Right kidney (tissue), 1 donor: ENCODE measurements around the gene GALNT12.

ENCODE experiments used
- DNase-seq: peaks from one replicate; pipeline ENCODE4 v3.0.0-alpha.2; 2016

GALNT12 gene

DNA sequence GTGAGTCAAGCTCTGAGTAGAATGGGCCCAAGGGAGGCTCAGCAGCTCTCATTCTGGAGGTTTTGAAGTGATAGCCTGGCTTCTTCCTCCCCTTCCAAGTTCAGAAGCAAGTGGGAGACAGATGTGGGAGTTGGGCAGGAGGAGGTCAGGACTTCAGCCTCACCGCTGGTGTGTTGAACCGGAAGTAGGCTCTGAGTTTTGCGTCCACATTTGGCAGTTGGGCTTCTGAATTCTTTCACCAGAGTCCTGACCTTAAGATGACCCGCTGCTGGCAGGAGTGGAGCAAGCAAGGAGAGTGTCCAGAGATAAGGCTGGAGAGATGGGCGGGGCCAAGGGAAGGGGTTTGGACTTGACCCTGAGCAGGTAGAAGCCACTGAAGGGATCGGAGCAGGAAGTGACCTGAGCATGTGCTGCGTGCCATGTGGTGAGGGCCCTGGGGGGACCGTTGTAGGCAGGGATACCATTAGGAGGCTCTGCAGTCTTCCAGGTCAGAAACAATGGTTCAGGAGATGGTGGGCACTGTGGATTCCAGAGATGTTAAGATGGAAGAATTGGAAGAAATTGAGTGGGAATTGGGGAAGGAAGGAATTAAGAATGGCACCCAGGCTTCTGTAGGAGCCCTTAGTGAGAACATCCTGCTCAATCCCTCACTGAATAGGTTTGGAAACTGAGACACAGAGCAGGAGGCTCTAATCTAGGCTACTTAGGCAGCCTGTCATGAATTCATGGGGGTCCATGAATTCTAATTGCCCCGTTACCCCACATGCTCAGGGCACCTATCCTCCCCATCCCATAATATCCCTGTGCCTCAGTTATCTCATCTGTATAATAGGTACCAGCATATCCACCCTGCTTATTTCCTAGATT, 25.9 kb downstream of the GALNT12 start:
- DNase-seq, result no peak

GRCh38 chr9:98834386-98834785, 26.9 kb downstream of the GALNT12 start:
- no peak for DNase-seq

- DNase-seq, result no peak
These were observed 28.7 kb downstream of the GALNT12 start for GRCh38 chr9:98836206-98836605.

DNA sequence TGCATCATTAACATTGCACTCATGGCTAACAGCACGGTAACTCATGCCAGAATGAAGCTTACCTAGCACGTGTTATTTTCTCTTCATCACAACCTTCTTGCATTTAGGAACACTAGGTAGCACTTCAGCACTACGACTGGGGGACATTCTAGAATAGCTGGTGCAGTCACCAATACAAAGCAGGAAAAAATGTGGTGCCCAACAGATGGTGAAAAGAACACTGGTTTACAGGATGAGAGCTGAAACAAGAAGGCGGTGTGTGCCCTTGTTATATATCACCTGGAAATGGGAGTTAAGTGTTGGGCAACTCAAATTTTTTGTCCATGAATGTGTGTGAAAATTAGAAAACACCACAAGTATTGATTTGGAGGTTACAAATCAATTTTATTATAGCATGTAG, 30.0 kb downstream of the GALNT12 start:
- DNase-seq, result no peak

DNA sequence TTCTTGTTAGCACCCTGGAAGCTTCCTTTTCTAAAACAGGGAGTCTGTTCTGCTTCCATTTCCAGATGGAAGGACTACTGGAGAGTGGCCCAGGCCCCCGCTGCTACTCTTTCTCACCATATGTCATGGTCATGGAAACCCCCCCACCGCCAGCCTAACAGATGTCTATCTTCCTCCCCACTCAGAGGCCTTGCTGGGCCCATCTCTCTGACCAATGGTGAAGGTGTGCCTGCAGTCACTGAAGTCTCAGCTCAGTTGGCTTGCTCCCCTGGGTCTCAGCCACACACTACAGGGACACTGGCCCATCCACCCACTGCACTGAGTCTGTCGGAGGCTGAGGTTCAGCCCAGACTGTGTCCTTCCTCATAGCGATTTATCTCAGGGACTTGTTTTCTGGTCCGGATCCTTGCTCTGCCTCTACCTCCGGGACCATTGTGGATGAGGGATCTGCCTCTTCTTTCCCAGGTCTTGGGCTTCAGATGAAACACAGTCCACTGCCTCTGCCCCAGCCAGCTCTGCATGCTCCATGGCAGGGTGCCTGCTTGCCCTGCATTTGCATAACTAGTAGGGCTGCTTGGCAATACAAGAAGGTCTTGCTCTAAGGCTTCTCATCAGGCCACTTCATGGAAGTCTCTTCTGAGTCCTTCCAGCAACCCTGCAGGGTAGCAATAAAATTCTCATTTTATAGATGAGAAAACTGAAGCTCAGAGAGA, 30.8 kb downstream of the GALNT12 start:
- DNase-seq, result no peak

GRCh38 chr9:98838868-98839565, 31.5 kb downstream of the GALNT12 start:
- DNase-seq, result no peak

GRCh38 chr9:98839724-98840123, 32.3 kb downstream of the GALNT12 start:
- DNase-seq, result no peak

GRCh38 chr9:98842510-98842909, 35.0 kb downstream of the GALNT12 start:
- DNase-seq, result no peak

DNA sequence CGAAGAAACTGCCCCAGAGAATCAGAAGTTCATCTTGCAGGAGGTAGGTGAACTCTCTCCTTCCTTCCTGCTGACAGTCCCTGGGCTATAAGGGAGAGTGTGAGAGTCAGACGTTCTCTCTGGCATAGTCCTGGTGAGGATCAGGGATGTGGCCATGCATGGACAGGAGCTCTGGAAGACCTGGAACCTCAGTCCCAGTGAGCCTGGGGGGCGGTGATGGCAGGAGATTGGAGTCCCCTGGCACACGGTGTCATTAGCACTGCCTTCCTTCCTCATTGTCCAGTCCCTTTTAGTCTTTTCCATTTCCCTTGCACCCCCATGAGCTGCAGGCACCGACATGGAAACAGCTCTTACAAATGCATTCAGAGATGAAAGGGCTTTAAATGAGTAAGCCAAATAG, 38.6 kb downstream of the GALNT12 start:
- no peak for DNase-seq

DNA sequence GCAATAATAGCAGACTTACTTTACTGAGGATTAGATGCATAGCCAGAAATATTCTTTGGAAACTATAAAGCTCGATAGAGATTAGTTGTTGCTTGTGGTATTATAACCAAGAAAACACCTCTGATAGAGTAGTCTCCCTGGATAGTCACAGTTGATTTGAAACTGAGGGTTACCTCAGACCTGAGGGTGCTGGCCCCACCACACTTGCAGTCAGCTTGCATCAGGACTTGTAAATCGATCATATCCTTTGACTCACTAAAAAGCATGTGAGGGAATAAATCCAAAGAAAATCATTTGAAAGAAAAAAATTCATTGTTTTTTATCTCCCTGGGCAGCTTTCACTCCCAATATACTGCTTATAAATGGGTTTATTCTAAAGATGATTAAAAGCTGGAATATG, 39.4 kb downstream of the GALNT12 start:
- DNase-seq, result no peak

- peak; percentile 55 for DNase-seq
These were observed 41.1 kb downstream of the GALNT12 start for GRCh38 chr9:98848450-98849149.

DNA sequence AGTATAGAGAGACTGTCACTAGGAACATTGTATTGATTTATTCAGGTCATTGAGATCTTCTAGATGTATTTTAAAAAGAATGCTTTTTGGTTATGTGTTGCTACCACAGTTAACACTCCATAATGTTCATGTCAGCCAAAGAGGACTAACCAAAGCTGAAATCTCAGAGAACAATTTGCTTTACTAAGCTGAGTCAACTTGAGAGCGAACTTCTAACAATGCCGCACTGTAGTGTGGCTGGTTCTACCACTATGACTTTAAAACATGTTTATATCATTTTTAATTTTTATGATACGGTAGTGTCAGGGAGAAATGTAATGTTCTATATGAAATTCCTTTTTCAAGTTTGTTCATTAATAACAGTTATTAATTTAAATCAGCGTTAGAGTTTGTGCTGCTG, 42.1 kb downstream of the GALNT12 start:
- no peak for DNase-seq

DNA sequence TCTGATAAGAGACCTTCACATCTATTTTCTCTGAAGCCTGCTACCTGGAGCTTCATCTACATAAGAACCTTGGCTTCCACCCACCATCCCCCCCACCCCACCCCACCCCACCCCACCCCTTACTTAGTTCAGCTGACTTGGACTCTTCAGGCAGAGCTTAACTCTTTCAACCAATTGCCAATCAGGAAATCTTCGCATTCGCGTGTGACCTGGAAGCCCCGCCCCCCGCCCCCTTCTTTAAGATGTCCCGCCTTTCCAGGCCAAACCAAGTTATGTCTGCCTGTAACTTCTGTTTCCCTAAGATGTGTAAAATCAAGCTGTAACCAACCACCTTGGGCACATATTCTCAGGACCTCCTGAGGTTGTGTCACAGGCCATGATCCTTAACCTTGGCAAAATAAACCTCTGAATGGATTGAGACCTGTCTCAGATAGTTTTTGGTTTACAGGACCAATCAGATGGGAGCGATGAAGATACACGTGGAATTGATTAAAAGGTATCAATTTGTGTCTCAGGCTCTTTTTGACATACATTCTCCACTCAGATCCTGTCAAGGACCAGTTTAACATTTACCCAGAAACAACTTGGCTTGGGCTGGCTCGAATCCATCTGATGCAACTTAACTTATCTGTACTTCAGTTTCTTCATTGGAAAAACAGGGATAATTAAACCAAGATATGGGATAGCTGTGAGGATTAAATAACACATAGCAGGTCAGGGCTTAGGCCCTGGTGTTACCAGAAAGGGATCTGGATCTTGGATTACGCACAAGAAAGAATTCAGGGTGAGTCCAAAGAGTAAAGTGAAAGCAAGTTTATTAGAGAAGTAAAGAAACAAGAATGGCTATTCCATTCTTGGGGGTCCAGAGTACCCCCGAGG, 43.6 kb downstream of the GALNT12 start:
- no peak for DNase-seq

DNA sequence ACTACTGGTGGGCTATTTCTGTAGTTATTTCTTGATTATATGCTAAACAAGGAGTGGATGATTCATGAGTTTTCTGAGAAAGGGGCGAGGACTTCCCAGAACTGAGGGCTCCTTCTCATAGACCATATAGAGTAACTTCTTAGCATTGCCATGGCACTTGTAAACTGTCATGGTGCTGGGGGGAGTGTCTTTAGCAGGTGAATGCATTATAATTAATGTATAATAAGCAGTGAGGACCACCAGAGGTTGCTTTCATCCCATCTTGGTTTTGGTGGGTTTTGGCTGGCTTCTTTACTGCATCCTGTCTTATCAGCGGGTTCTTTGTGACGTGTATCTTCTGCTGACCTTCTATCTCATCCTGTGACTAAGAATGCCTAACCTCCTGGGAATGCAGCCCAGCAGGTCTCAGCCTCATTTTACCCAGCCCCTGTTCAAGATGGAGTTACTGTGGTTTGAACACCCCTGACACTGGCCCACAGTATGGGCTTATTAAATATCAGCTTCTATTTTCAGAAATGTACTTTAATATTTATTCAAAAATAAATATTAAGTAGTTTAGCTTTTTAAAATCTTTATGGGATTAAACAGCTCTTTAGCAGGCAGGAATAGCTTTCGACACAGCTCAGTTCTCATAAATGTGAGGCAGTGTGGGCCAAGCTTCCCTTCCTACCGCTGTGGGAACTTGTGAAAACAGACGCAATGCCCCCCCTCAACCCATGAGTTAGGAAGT, 44.4 kb downstream of the GALNT12 start:
- no peak for DNase-seq

DNA sequence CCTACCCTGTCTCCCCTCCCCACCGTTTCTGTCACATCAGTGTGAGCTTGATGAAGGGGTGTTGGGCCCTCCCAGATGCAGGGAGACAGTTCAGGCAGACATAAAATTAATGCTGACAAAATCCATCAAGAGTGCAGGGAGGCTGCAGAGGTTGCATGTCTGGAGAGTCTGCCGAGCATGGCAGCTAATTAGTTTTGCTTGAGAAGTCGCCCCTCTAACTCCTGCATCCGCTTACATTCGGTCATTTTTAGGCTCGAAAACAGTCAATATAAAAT, 44.9 kb downstream of the GALNT12 start:
- DNase-seq, result no peak

DNA sequence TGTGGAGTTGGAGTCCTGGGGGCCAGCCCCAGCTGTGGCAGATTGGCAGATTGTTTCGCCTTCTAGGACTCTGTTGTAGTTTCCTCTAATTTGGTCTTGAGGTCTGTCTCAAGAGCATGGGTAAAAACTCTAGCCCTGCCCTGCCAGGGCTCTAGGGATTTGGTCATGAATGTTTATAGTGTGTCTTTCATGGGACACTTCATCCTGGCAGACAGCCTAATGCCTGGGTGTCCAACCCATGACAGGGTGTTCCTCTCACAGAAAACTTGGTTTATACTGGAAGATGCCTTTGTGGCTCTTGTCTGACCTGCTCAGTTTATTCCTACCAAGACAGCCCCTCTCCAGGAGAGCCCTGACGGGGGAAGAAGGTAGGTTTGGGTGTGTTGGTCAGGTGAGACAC, 45.5 kb downstream of the GALNT12 start:
- DNase-seq, result no peak

DNA sequence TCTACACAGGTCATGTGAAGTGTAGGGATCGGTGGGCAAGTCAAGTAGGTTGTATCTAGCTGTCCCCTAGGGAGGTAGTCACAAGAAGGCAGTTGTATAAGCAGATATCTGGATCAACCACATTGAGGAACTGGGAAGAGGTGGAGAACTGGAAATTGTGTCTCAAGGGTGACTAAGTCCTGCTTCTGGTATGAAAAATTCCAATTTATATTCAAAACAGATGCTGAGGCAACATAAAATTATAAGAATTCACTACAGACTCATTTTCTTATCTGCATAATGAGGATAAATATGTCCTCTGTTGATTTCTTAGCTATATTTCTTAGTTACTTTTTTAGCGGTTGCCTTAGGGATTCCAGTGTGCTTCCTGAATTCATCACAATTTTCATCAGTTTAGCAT, 46.8 kb downstream of the GALNT12 start:
- no peak for DNase-seq

GRCh38 chr9:98855592-98855991, 48.1 kb downstream of the GALNT12 start:
- DNase-seq, result no peak

GRCh38 chr9:98856982-98857381, 49.5 kb downstream of the GALNT12 start:
- no peak for DNase-seq

DNA sequence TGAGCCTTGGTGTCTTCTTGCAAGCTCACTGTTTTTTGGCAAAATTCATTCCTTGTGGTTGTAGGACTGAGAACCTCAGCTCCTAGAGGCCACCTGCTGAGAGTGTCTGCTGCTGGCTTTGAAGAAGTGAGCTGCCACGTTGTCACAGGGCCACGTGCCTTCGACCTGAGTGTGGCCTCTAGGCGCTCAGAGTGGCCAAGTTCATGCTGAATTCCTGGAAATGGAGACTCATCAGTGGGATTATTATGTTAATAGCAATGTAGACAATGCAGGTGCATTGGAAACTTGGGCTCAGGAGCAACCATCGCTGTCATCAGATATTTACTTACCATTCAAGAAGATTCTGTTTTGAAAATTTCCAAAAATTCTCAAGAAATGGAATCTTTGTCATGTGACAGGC, 52.5 kb downstream of the GALNT12 start:
- DNase-seq, result no peak

- DNase-seq, result peak; percentile 20
These were observed 53.4 kb downstream of the GALNT12 start for GRCh38 chr9:98860871-98861293.
